ENCODE measurements around the gene PACSIN2.
"Not testable (repeated sequence)": the region's sequence is repeated elsewhere in the genome, so short reads cannot be mapped to it uniquely, and the experiment has no call there.

The PACSIN2 gene

DNA sequence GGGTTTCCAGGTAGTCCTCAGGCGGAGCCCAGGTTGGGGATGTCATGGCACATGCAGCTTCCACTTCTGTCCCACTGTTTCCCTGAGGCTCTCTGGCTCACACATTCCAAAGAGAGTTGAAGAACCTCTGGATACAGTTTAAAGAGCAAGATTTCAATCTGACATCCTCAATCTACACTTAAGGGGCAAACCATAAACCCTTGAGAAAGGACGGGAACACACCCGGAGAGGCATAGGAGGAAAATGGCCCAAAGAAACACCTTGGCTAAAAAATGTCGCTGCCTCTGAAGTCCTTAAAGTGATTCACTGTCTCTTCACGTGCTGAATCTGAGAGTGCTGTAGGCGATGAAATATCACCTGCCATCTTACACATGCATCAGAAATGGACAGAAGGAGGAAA, 87.0 kb downstream of the PACSIN2 start:
- no peak for DNase-seq (ENCODE audit: low read depth in 2 of 2)

DNA sequence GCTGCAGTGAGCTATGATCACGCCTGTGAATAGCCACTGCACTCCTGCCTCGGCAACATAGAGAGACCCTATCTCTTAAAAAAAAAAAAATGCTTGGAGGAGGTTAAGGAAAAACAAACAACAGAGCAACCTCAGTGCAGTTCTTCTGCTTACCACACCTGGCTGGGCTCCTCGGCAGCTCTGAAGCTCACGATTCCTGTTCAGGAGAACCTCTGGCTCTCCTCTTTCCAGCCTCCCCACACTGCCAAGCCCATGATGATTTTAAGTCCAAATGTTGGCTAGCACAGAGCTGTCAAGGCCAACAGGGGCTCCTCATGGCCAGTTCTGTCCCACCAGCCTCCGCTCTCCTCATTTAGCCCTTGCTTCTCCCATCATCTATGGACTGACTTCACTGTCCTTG, 88.2 kb downstream of the PACSIN2 start:
- no peak for DNase-seq (ENCODE audit: low read depth in 2 of 2)

- DNase-seq (ENCODE audit: low read depth in 2 of 2) = no peak
Measured at GRCh38 chr22:42926104-42926503, 88.8 kb downstream of the PACSIN2 start.

DNA sequence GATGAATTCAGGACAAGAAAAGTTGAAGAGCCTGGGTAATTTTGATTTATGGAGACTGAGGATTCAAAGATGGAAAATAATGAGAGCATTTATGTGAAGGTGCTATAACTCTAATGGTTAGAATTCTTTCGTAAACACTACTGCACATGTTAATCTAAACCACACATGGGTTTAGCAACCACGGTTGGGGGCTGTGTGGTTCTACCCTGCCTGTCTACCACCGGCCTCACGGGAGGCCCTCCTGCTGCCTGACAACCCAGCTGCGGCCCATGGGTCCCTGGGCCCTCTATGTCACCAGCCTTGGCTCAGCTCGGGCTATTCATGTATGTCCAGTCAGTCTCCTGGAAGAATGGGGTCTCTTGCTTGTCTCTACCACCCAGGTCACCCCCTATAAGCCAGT, 89.4 kb downstream of the PACSIN2 start:
- no peak for DNase-seq (ENCODE audit: low read depth in 2 of 2)

DNA sequence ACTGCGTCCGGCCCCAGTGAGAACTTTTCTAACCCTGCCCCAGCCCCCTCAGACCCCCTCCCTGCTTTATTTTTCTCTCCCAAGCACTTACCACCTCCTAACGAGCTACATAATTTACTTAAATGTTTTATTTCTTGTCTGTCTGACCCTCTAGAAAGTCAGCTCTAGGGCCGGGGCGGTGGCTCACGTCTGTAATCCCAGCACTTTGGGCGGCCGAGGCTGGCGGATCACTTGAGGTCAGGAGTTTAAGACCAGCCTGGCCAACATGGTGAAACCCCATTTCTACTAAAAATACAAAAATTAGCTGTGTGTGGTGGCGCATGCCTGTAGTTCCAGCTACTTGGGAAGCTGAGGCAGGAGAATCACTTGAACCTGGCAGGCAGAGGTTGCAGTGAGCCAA, 89.9 kb downstream of the PACSIN2 start:
- DNase-seq (ENCODE audit: low read depth in 2 of 2) = not testable (repeated sequence)

DNA sequence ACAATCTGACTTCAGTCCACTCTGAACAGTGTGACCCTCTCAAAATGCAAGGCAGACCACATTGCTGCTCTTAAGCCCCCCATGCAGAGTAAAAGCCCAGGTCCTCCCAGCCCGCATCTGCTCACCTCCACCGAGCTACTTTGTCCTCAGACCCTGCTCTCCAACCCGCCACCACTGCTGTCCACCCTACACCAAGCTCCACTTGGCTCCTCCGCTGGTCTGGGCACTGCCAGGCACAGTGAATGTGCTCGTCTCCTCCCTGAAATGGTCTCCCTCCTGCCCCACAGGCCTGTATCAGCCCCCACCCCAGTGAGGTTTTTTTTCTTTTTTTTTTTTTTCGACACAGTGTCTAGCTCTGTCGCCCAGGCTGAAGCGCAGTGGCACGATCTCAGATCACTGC, 90.5 kb downstream of the PACSIN2 start:
- DNase-seq (ENCODE audit: low read depth in 2 of 2) = no peak

DNA sequence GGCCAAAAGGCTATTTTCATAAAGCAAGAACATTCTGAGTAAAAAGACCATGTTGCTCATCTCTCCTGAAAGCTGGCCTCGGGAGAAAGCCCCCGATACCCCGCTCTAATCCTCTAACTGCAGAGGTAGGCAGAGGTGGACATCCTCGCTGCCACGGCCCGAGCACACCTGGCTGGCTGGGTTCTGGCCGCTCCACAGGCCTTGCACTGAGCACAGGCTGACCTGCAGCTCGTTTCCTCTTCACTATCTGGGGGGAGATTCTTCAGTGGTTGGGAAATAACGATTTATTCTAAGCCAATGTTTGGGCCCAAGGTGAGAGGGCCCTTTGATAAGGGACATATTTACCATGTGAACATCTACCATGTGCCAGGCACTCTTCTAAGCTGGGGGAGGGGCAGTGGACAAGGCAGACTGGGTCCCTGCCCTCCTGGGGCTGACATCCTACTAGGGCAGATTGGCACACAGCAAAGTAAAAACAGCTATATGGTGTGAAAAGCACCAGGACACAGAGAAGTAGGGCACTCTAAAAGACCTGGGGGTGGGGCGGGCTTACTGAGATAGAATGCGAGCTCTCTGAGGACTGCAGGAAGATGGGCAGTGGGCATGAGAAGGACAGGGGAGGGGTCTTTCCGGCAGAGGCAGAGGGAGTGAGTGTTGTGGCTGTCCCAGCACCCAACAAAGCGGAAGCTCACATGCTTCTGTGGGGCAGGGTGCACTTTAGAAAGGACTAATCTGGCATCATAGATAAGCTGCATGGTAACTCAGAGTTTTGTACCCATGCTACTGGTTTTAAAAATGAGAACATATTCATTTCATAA, 92.4 kb downstream of the PACSIN2 start:
- no peak for DNase-seq (ENCODE audit: low read depth in 2 of 2)

GRCh38 chr22:42920101-42920820, 94.7 kb downstream of the PACSIN2 start:
- no peak for DNase-seq (ENCODE audit: low read depth in 2 of 2)

DNA sequence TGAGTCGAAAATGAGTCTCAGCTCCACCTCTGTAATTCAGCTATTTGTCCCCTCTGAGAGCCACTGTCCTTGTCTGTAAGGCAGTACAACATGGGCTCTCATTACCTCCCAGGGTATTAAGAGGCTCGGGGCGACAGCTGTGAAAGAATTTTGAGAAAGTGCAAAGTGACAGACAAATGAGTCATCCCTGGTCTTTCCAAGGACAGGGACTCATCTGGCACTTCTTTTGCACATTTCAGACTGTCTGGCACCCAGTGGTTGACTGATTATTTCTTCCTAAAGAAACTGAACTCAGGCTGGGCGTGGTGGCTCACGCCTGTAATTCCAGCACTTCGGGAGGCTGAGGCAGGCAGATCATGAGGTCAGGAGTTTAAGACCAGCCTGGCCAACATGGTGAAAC, 95.8 kb downstream of the PACSIN2 start:
- DNase-seq (ENCODE audit: low read depth in 2 of 2) = no peak

- no peak for DNase-seq (ENCODE audit: low read depth in 2 of 2)
Measured at GRCh38 chr22:42918500-42918899, 96.4 kb downstream of the PACSIN2 start.

DNA sequence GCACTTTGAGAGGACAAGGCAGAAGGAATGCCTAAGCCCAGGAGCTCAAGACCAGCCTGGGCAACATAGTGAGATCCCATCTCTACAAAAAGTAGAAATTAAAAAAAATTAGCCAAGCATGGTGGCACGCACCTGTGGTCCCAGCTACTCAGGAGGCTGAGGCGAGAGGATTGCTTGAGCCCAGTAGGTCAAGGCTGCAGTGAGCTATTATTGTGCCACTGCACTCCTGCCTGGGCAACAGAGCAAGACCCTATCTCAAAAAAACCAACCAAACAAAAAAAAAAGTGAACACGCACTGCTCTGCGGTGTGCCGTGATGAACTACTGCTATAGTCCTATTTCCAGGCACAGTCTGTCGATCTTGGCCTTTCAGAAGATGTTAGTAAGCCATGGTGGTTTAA, 97.6 kb downstream of the PACSIN2 start:
- not testable (repeated sequence) for DNase-seq (ENCODE audit: low read depth in 2 of 2)

DNA sequence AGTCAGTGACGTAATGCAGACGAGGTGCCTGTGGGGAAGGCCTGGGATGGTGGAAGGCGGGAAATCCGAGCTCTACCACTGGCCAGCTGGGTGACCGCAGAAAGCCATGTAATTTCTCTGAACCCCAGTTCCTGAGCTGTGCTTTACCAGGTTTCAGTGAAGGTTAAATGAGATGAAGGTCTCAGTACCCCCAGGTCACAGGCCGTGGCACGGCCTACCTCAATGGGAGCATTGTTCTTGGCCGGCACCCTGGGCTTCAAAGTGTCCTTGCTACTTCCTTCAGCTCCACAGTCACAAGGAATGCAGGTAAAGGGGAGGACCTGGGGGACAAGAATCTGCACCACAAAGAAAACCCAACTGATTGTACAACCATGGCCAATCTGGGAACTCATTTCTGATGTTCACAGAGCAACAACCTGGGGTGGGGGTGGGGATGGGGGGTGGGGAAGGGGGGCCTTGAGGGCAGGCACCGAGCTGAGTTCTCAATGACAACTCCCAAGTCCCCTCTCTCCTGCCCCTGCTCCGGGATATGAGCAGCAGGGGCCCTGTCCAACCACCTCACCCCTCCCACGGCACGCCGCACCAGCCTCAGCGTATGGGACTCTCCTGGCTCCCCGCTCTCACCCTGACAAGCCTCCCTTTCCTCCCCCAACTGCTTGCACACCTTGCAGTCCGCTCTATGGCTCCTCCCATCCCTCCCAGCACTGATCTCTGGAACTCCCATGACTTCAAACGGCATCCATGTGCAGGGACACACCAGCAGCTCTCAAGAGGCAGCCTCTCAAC, 98.8 kb downstream of the PACSIN2 start:
- DNase-seq (ENCODE audit: low read depth in 2 of 2) = no peak

DNA sequence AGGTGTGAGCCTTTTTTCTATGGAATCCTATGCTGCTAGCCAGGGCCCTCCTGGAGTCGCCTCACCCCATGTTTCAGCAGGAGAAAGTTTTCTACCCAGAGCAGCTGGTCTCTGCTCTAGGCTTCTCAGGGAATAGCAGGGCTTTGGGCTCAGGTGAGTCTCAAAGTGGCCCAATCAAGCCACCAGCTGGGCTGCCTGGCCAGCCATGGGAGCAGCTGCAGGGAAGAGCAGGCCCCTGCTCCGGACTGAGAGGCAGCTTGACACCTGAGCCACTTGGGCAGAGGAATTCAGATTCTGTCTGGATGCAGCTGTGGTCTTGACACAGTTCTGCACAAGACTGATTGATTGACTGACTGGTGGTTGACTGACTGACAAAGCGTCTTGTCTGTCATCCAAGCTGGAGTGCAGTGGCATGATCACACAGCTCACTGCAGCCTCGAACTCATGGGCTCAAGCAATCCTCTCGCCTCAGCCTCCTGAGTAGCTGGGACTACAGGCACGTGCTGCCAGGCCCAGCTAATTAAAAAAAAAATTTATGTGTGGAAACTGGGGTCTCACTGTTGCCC, 100.4 kb downstream of the PACSIN2 start:
- DNase-seq (ENCODE audit: low read depth in 2 of 2) = no peak

GRCh38 chr22:42913874-42914510, 101.0 kb downstream of the PACSIN2 start:
- no peak for DNase-seq (ENCODE audit: low read depth in 2 of 2)

GRCh38 chr22:42912059-42912458, 102.9 kb downstream of the PACSIN2 start:
- DNase-seq (ENCODE audit: low read depth in 2 of 2) = no peak

GRCh38 chr22:42910221-42910942, 104.6 kb downstream of the PACSIN2 start:
- DNase-seq (ENCODE audit: low read depth in 2 of 2) = no peak

GRCh38 chr22:42909363-42910058, 105.4 kb downstream of the PACSIN2 start:
- no peak for DNase-seq (ENCODE audit: low read depth in 2 of 2)

DNA sequence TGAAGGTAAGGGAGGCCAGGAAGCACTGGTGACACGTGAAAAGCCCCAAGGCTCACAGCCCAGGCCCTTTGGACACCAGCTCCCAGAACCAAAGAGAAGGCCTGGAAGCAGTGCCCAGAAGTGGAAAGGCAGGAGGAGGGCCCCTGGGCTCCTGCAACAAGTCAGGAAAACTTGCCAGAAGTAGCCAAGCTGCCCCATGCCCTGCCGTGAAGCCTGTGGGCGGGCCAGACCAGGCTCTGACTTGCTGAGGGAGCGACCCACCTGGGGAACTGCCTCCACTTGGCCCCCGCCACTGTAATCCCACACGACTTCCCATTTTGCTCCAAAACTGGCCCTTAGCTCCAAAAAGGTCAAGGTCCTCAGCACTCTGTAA, 106.6 kb downstream of the PACSIN2 start:
- DNase-seq (ENCODE audit: low read depth in 2 of 2) = no peak

- DNase-seq (ENCODE audit: low read depth in 2 of 2) = no peak
Measured at GRCh38 chr22:42907404-42908373, 107.3 kb downstream of the PACSIN2 start.
